GM23338 (cell line): Measurements from ENCODE around the gene DGLUCY. TPM values are rescaled to one million over a fixed set of nuclear protein-coding genes. Genes with fewer than 3 reads are reported as not detected.
A peak's percentile ranks its signal among the peaks of the same experiment; 100 is the strongest.
"Not testable (repeated sequence)": the region's sequence is repeated elsewhere in the genome, so short reads cannot be mapped to it uniquely, and the experiment has no call there.

Experiments used
- ATAC-seq: fragments of 200-7000 bp; cut with Tn5 transposase; 3 replicates; pipeline ENCODE4 v1.9.1; 2020
- DNase-seq: peaks from one replicate; pipeline ENCODE4 v3.0.0-alpha.2; 2015; ENCODE audit warnings: low spot score
- H2AFZ ChIP-seq: fragments of 200-600 bp; sonication (generic); 2 replicates; pipeline ENCODE4 v1.8.0; 2016; ENCODE audit warnings: antibody characterized with exemption, mild to moderate bottlenecking, moderate library complexity
- H3F3A ChIP-seq: fragments of 200-600 bp; sonication (generic); replicated peaks from 2 replicates; pipeline ENCODE4 v1.8.0; 2017; ENCODE audit warnings: antibody characterized with exemption, mixed run types, low read depth
- H3K27ac ChIP-seq: fragments of 200-600 bp; sonication (generic); 2 replicates; pipeline ENCODE4 v1.6.1; 2016; ENCODE audit warnings: low read depth
- H3K27me3 ChIP-seq: fragments of 200-600 bp; sonication (generic); 2 replicates; pipeline ENCODE4 v1.8.0; 2016; ENCODE audit warnings: mild to moderate bottlenecking, mixed run types, moderate library complexity; ENCODE audit not compliant: insufficient read depth
- H3K36me3 ChIP-seq: fragments of 200-600 bp; sonication (generic); 2 replicates; pipeline ENCODE4 v1.8.0; 2016; ENCODE audit warnings: mild to moderate bottlenecking; ENCODE audit not compliant: insufficient read depth
- H3K4me1 ChIP-seq: fragments of 200-600 bp; sonication (generic); 2 replicates; pipeline ENCODE4 v1.8.0; 2016; ENCODE audit warnings: mild to moderate bottlenecking, moderate library complexity; ENCODE audit not compliant: insufficient read depth
- H3K4me2 ChIP-seq: fragments of 200-600 bp; sonication (generic); 2 replicates; pipeline ENCODE4 v1.7.1; 2017; ENCODE audit warnings: mixed run types
- H3K4me3 ChIP-seq: fragments of 200-600 bp; sonication (generic); 2 replicates; pipeline ENCODE4 v1.6.1; 2016; ENCODE audit warnings: mixed run types
- H3K79me2 ChIP-seq: fragments of 200-600 bp; sonication (generic); replicated peaks from 2 replicates; pipeline ENCODE4 v1.8.0; 2017; ENCODE audit warnings: mild to moderate bottlenecking; ENCODE audit not compliant: insufficient read depth
- H3K9me2 ChIP-seq: fragments of 200-600 bp; sonication (generic); 2 replicates; pipeline ENCODE4 v1.8.0; 2017; ENCODE audit not compliant: insufficient read depth
- H4K20me1 ChIP-seq: fragments of 200-600 bp; sonication (generic); replicated peaks from 2 replicates; pipeline ENCODE4 v1.8.0; 2017; ENCODE audit warnings: mild to moderate bottlenecking; ENCODE audit not compliant: insufficient read depth
- H3K27ac Mint-ChIP-seq: 2 replicates; pipeline ENCODE4 v1.8.0; 2020; ENCODE audit warnings: inconsistent platforms, mild to moderate bottlenecking, moderate library complexity, mixed read lengths
- H3K27me3 Mint-ChIP-seq: 3 replicates; pipeline ENCODE4 v1.8.0; 2022; ENCODE audit warnings: low read depth, mild to moderate bottlenecking, moderate library complexity, mixed read lengths, inconsistent platforms; ENCODE audit not compliant: insufficient read depth, poor library complexity
- H3K36me3 Mint-ChIP-seq: 3 replicates; pipeline ENCODE4 v1.8.0; 2021; ENCODE audit warnings: low read depth, mild to moderate bottlenecking, inconsistent platforms, moderate library complexity, mixed read lengths
- H3K4me1 Mint-ChIP-seq: 3 replicates; pipeline ENCODE4 v1.8.0; 2020; ENCODE audit warnings: mild to moderate bottlenecking, inconsistent platforms, mixed read lengths
- H3K4me3 Mint-ChIP-seq: 3 replicates; pipeline ENCODE4 v1.8.0; 2021; ENCODE audit warnings: moderate library complexity, mild to moderate bottlenecking, inconsistent platforms, mixed read lengths
- H3K9me3 Mint-ChIP-seq: 3 replicates; pipeline ENCODE4 v1.8.0; 2020; ENCODE audit warnings: moderate library complexity, mild to moderate bottlenecking, inconsistent platforms, mixed read lengths
- EZH2 ChIP-seq: fragments of 200-600 bp; sonication (generic); IDR thresholded peaks from one replicate; pipeline ENCODE4 v1.8.0; 2017; ENCODE audit warnings: antibody characterized with exemption, mild to moderate bottlenecking, low read depth; ENCODE audit not compliant: unreplicated experiment
- JUNB ChIP-seq: IDR thresholded peaks from one replicate; pipeline ENCODE4 v1.6.1; 2016; ENCODE audit warnings: antibody characterized with exemption; ENCODE audit not compliant: unreplicated experiment
- POLR2AphosphoS5 ChIP-seq: IDR thresholded peaks from 2 replicates; pipeline ENCODE4 v1.6.1; 2016; ENCODE audit warnings: antibody characterized with exemption, low read depth
- STAT1 ChIP-seq: IDR thresholded peaks from one replicate; pipeline ENCODE4 v1.6.1; 2016; ENCODE audit warnings: antibody characterized with exemption; ENCODE audit not compliant: unreplicated experiment
- ZNF114 ChIP-seq: fragments of 250-450 bp; sonication (Bioruptor Pico); IDR thresholded peaks from 2 replicates; pipeline ENCODE4 v1.5.0; 2020; ENCODE audit warnings: mild to moderate bottlenecking, moderate library complexity
- ZNF331 ChIP-seq: fragments of 250-450 bp; sonication (Bioruptor Pico); IDR thresholded peaks from 2 replicates; pipeline ENCODE4 v1.5.0; 2020; ENCODE audit warnings: low read depth, mild to moderate bottlenecking, moderate library complexity
- polyA plus RNA-seq: library from polyadenylated mRNA; unstranded; fragments of >200 nt; fragmentation: Nextera tagmentation; extraction: Ambion mirVana; gene quantifications from 2 replicates; pipeline ENCODE4 v1.2.1, GENCODE V29; 2016
- total RNA-seq: library from RNA; depleted of rRNA; stranded (reverse); fragments of >200 nt; shearing (Covaris generic); gene quantifications from 2 replicates; pipeline ENCODE4 v1.2.3, GENCODE V29; 2014
- TF ChIP-seq, protein P1 (sequence below), 2 experiments: fragments of 200-600 bp in 1 of 2; sonication (generic) in 1 of 2; conservative IDR thresholded peaks; 2 replicates each; pipeline versions ENCODE4 v1.5.1 to v1.6.1; 2016 to 2017; ENCODE audit warnings: antibody characterized with exemption in 2 of 2, low read depth in 2 of 2, mild to moderate bottlenecking in 2 of 2, moderate library complexity in 1 of 2

The DGLUCY gene
- total and polyA plus RNA-seq, 2 experiments from 2014 or later: 14.6 to 31.6 TPM

DNA sequence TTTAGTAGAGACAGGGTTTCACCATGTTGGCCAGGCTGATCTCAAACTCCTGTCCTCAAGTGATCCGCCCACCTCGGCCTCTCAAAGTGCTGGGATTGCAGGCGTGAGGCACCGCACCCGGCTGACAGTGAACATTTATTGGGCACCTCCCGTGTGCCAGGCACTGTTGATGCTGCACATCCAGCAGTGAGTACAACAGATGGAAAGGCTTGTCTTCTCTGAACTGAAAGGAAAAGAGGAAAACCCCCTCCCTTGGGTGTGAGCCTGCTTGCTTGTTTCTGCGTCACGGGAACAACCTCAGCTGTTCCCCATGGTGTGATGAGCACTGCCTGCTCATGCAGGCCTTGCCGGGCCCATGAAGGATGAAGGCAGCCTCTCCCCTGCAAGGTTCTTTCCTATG lies 39.5 kb downstream of the DGLUCY start:
- Histone ChIP-seq H3K4me2 (no peak overlapping the region), H3K36me3 (no peaks in the 10 kb centered on the region), H3K9me2 (no peaks in the 10 kb centered on the region), H4K20me1 (no peaks in the 10 kb centered on the region; the same call in 1 of the 2 replicates), H3F3A (no peaks in the 10 kb centered on the region), H2AFZ (no peak overlapping the region), H3K4me1 (no peaks in the 10 kb centered on the region), H3K79me2 (no peaks in the 10 kb centered on the region), H3K27ac (no peak overlapping the region), H3K27me3 (no peaks in the 10 kb centered on the region), H3K4me3 (no peak overlapping the region)
- no peaks in the 10 kb centered on the region for H3K9me3 Mint-ChIP-seq
- no peak overlapping the region for H3K27ac Mint-ChIP-seq
- H3K4me1 Mint-ChIP-seq: peaks cover 5% of the 10 kb centered on the region
- ATAC-seq: no peak
- no peak overlapping the region for H3K4me3 Mint-ChIP-seq
- peaks cover 5% of the 10 kb centered on the region; the same call in 1 of the 3 replicates for H3K36me3 Mint-ChIP-seq
- no peak for DNase-seq
- TF ChIP-seq ZNF114 (no peak), EZH2 (no peak), ZNF331 (CRISPR knock-in tag) (no peak), POLR2AphosphoS5 (no peak), STAT1 (no peak)
- no peaks in the 10 kb centered on the region for H3K27me3 Mint-ChIP-seq

DNA sequence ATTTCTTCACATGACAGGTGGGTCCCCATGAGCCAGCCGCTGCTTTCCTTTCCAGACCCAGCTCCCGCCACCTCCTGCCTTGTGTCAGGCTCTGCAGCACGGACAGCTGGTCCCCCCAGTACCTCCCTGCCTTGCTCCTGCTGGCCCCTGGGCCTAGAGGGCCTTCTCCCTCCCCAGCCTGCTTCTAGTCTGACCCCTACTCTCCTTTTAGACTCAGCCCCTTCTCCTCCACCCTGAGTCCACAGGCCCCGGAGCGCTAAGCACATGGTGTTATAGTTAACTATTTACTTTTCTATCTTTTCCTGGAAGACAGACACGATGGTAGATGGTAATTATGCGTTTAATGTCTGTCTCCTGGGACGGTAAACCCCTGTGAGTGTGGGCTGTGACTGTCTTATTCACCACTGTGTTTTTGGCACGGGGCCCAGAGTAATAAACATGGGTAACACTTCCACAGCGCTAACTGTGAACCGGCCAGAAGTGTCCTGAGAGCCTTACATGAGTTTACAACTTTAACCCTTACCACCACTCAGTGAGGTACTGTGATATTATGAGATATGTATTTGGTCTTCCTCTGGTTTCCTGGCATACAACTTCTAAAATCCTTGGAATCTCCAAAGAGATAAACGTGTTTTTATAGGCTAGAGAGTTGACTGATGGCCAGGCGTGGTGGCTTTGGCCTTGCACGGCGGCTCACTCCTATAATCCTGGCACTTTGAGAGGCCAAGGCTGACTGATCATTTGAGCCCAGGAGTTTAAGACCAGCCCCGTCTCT lies 41.2 kb downstream of the DGLUCY start:
- Histone ChIP-seq H3K4me3 (no peak overlapping the region), H3K4me1 (no peaks in the 10 kb centered on the region), H3K4me2 (no peak overlapping the region), H4K20me1 (no peaks in the 10 kb centered on the region), H3K27me3 (no peaks in the 10 kb centered on the region), H3K36me3 (no peaks in the 10 kb centered on the region), H3K9me2 (no peaks in the 10 kb centered on the region), H3F3A (no peaks in the 10 kb centered on the region), H2AFZ (no peak overlapping the region), H3K79me2 (no peaks in the 10 kb centered on the region), H3K27ac (no peak overlapping the region)
- DNase-seq (no peak), ATAC-seq (0 out of 3 replicates have a peak, but pooled peaks have one; percentile 36)
- Mint-ChIP-seq H3K27ac (no peak overlapping the region), H3K4me1 (peaks cover 5% of the 10 kb centered on the region), H3K36me3 (peaks cover 10% of the 10 kb centered on the region), H3K4me3 (no peak overlapping the region), H3K27me3 (no peaks in the 10 kb centered on the region), H3K9me3 (no peaks in the 10 kb centered on the region)
- TF ChIP-seq ZNF331 (CRISPR knock-in tag): no peak

DNA sequence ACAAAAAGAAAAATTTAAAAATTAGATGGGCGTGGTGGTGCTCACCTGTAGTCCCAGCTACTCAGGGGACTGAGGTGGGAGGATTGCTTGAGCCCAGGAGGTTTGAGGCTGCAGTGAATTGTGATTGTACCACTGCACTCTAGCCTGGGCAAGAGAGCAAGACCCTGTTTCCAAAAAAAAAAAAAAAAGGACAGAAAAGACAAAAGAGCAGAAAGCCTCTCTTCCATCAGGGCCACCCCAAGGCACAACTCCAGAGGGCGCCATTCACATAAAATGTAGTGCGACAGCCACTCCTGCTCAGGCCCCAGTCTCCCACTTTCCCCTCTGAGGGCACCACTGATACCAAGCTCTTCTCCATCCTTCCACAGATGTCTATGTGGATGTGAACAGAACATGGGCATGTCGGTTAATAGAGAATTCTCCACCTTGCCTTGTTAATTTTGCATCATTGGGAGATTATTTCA lies 41.8 kb downstream of the DGLUCY start:
- TF ChIP-seq, protein P1, sequence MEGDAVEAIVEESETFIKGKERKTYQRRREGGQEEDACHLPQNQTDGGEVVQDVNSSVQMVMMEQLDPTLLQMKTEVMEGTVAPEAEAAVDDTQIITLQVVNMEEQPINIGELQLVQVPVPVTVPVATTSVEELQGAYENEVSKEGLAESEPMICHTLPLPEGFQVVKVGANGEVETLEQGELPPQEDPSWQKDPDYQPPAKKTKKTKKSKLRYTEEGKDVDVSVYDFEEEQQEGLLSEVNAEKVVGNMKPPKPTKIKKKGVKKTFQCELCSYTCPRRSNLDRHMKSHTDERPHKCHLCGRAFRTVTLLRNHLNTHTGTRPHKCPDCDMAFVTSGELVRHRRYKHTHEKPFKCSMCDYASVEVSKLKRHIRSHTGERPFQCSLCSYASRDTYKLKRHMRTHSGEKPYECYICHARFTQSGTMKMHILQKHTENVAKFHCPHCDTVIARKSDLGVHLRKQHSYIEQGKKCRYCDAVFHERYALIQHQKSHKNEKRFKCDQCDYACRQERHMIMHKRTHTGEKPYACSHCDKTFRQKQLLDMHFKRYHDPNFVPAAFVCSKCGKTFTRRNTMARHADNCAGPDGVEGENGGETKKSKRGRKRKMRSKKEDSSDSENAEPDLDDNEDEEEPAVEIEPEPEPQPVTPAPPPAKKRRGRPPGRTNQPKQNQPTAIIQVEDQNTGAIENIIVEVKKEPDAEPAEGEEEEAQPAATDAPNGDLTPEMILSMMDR (conservative IDR thresholded peaks at IDR 0.05; ENCODE audit: low read depth in 2 of 2): peak; percentile 42 to 49
- TF ChIP-seq JUNB: no peak
- ATAC-seq (no peak), DNase-seq (no peak)
- Histone ChIP-seq H3K4me3 (no peak overlapping the region), H3K4me1 (no peaks in the 10 kb centered on the region), H3K27ac (no peak overlapping the region), H3K4me2 (no peak overlapping the region), H4K20me1 (no peaks in the 10 kb centered on the region), H3K36me3 (no peaks in the 10 kb centered on the region), H3K9me2 (no peaks in the 10 kb centered on the region), H3K27me3 (no peaks in the 10 kb centered on the region), H3F3A (no peaks in the 10 kb centered on the region), H2AFZ (no peak overlapping the region), H3K79me2 (no peaks in the 10 kb centered on the region)
- no peak overlapping the region for H3K4me3 Mint-ChIP-seq
- H3K9me3 Mint-ChIP-seq: no peaks in the 10 kb centered on the region
- H3K27ac Mint-ChIP-seq: no peak overlapping the region
- peaks cover 16% of the 10 kb centered on the region for H3K36me3 Mint-ChIP-seq
- H3K4me1 Mint-ChIP-seq: peaks cover 5% of the 10 kb centered on the region
- no peaks in the 10 kb centered on the region for H3K27me3 Mint-ChIP-seq

DNA sequence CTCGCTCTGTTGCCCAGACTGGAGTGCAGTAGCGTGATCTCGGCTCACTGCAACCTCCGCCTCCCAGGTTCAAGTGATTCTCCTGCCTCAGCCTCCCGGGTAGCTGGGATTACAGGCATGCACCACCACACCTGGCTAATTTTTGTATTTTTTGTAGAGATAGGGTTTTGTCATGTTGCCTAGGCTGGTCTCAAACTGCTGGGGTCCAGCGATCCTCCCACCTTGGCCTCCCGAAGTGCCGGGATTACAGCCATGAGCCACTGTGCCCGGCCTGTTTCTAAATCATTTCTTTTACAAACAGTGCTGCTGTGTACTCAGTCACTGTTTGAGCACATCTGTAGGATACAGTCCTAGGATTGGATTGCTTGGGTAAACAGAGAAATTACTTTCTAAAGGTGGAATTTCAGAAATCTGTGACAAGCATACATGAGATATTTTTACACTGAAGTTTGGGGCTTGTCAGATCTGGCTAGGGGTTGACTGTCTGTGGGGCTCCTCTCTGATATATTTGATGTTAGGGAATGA lies 42.3 kb downstream of the DGLUCY start:
- not testable (repeated sequence) for H3K4me3 ChIP-seq, H3K27me3 Mint-ChIP-seq, H3K4me3 Mint-ChIP-seq, H3K79me2 ChIP-seq, H3K27ac ChIP-seq, H3K9me2 ChIP-seq, H4K20me1 ChIP-seq, H3K9me3 Mint-ChIP-seq, H3K4me2 ChIP-seq, H2AFZ ChIP-seq, H3K4me1 Mint-ChIP-seq, H3K4me1 ChIP-seq, H3K36me3 ChIP-seq, H3K27me3 ChIP-seq, ATAC-seq, DNase-seq, H3K27ac Mint-ChIP-seq, H3F3A ChIP-seq
- peaks cover 19% of the 10 kb centered on the region for H3K36me3 Mint-ChIP-seq

DNA sequence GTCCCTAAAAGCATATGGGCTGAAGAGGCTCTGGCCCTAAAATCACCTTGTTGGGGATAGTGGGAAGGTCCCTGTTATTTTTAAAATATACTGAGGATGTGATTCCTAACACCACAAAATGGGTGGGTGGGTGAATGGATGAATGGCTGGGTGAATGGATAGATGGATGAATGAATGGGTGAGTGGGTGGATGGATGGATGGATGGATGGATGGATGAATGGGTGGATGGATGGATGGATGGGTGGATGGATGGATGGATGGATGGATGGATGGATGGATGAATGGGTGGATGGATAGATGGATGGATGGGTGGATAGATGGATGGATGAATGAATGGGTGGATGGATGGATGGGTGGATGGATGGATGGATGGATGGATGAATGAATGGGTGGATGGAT lies 43.0 kb downstream of the DGLUCY start:
- not testable (repeated sequence) for H3K79me2 ChIP-seq, H3K4me3 Mint-ChIP-seq, H2AFZ ChIP-seq, H3K4me1 Mint-ChIP-seq, H3K4me1 ChIP-seq, H3K27ac ChIP-seq, H4K20me1 ChIP-seq, H3F3A ChIP-seq, H3K36me3 ChIP-seq, DNase-seq, H3K9me2 ChIP-seq, H3K4me3 ChIP-seq, ATAC-seq, H3K27me3 ChIP-seq, H3K27me3 Mint-ChIP-seq, H3K27ac Mint-ChIP-seq, H3K9me3 Mint-ChIP-seq, H3K4me2 ChIP-seq
- H3K36me3 Mint-ChIP-seq: peaks cover 23% of the 10 kb centered on the region
